ENCODE results near the gene CLASRP.
A peak's percentile ranks its signal among the peaks of the same experiment; 100 is the strongest.

Gene CLASRP

DNA sequence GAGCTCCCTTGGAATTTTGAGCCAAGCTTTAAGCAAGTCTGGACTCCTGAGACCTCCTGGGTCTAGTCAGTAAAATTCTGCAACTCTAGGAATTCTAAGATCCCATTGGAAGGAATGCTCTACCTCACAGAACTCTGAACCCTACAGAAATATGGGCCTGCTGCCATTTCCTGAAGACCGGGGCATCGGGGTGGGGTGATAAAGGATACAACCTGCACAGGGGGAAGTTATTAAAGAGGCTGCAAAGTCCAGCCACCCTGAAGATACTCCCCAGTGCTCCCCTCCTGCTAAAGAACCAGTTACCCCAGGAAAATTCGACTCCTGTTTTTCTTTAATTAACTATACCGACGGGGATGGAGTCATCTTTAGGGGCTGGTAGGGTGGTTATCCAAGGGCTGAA is 51.8 kb downstream of the CLASRP start:
- Histone ChIP-seq H3K9me3 (ENCODE audit: insufficient read depth, low read length) (no peaks in the 10 kb centered on the region), H3K27me3 (ENCODE audit: insufficient read depth, insufficient read length) (no peaks in the 10 kb centered on the region), H3K9ac (ENCODE audit: insufficient read length, low read depth) (no peak overlapping the region), H3K36me3 (ENCODE audit: insufficient read depth, insufficient read length, low read length) (peaks cover 40% of the 10 kb centered on the region), H3K4me3 (ENCODE audit: insufficient read length, low read depth) (no peak overlapping the region), H3K4me1 (ENCODE audit: insufficient read depth, insufficient read length) (peaks cover 7% of the 10 kb centered on the region)
- TF ChIP-seq ZNF274 (IDR thresholded peaks at IDR 0.05; ENCODE audit: low read depth, low read length) = no peak
- no peak for TF ChIP-seq YY1 (IDR thresholded peaks at IDR 0.05; ENCODE audit: insufficient read depth, insufficient read length)
- TF ChIP-seq SUZ12 (IDR thresholded peaks at IDR 0.05; ENCODE audit: extremely low read depth, insufficient read depth, insufficient read length) = no peak
- DNase-seq (ENCODE audit: low read depth, low spot score) = no peak

DNA sequence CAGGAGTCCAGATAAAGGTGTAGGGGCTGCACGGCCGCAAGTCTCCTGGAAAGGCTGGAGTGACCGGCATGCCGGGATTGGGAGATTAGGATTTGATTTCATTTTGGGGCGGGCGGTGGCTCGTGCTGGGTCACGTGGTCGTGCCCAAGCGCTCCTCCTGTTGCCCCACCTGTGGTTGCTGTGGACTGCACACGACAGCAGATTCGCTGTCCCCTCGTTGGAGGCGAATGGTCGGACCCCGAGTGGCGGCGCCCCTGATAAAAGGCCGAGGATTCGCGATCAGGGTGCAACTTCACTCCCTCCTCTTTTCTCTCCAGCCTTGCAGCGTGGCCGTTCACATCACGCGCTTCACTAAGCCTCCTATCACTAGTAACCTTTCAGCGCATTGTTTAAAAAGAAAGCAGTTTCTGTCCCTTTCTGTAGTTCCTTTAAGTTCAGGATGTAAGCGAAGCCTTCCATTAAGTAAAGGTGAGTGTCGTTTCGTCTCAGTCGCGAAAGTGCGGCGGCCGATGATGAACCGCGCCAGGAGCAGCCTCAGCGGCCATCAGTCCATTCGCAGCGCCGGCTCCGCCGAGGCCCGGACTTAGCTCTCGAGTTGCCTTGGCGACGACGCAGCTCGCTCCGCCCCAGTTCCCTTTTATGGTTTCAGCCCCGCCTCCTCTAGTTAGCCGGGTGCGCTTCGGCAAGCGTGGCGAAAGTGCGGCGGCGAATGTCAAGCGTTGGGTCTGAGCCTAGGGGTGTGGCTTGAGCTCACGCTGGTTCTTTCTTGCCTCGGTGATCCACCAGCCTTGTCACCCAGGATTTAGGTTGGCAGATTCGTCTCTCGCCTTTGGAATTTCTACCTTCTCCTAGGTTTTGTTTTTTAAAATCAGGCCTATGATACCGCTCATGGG is 52.4 kb downstream of the CLASRP start:
- no peak for TF ChIP-seq YY1 (IDR thresholded peaks at IDR 0.05; ENCODE audit: insufficient read depth, insufficient read length)
- no peak for TF ChIP-seq SUZ12 (IDR thresholded peaks at IDR 0.05; ENCODE audit: extremely low read depth, insufficient read depth, insufficient read length)
- no peak for TF ChIP-seq ZNF274 (IDR thresholded peaks at IDR 0.05; ENCODE audit: low read depth, low read length)
- peaks cover 7% of the 10 kb centered on the region for H3K4me1 ChIP-seq (ENCODE audit: insufficient read depth, insufficient read length)
- DNase-seq (ENCODE audit: low read depth, low spot score) = peak; percentile 96
- peak overlapping the region; percentile 86 for H3K9ac ChIP-seq (ENCODE audit: insufficient read length, low read depth)
- H3K9me3 ChIP-seq (ENCODE audit: insufficient read depth, low read length) = no peaks in the 10 kb centered on the region
- H3K36me3 ChIP-seq (ENCODE audit: insufficient read depth, insufficient read length, low read length) = peaks cover 43% of the 10 kb centered on the region
- peak overlapping the region; percentile 61 for H3K4me3 ChIP-seq (ENCODE audit: insufficient read length, low read depth)
- no peaks in the 10 kb centered on the region for H3K27me3 ChIP-seq (ENCODE audit: insufficient read depth, insufficient read length)

DNA sequence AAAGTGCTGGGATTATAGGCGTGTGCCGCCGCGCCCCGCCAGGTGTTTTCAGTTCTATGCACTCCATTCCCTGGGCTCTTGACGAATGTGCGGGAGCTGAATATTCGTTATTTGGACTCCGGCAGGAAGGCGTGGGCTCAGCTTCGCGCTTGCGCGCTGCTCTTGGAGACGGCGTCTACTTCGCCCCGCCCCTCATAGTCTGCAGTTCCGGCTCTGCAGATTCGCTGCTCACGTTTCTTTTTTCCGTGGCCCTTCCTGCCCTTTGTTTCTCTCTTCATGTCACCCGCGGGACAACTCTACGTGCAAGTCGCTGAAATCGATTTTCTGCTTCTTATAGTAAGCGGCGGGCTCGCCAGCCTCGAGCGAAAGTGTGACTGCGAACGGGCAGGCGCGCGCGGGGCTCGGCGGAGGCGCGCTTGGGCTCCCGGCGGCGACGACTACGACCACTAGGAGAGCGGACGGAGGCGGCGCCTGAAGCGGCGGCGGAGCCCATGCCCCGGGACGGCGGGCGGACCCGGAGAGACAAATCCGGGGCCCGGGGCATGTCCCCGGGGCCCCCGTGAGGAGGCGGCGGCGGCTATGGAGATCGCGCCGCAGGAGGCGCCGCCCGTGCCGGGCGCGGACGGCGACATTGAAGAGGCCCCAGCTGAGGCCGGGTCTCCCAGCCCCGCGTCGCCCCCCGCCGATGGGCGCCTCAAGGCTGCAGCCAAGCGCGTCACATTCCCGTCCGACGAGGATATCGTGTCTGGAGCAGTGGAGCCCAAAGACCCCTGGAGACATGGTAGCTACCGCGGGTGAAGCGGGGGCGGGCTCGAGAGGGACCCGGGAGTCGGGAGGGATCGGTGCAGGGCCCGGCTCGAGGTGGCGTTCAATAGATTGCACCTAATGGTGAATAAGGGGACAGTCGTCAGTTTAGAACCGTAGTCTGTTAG is 54.2 kb downstream of the CLASRP start, which contains the start of gene PPP1R37:
Gene PPP1R37 (plus strand): TSS at position 433 of the 932 bp plus-strand sequence. CDS start 147 bp downstream, at position 580.
- Histone ChIP-seq H3K9me3 (ENCODE audit: insufficient read depth, low read length) (no peaks in the 10 kb centered on the region), H3K36me3 (ENCODE audit: insufficient read depth, insufficient read length, low read length) (peaks cover 34% of the 10 kb centered on the region), H3K4me1 (ENCODE audit: insufficient read depth, insufficient read length) (peaks cover 18% of the 10 kb centered on the region), H3K9ac (ENCODE audit: insufficient read length, low read depth) (peak within 1 kb of the TSS; percentile 86), H3K4me3 (ENCODE audit: insufficient read length, low read depth) (peak within 1 kb of the TSS; percentile 92), H3K27me3 (ENCODE audit: insufficient read depth, insufficient read length) (no peaks in the 10 kb centered on the region)
- DNase-seq (ENCODE audit: low read depth, low spot score) = peak; percentile 90
- TF ChIP-seq SUZ12 (IDR thresholded peaks at IDR 0.05; ENCODE audit: extremely low read depth, insufficient read depth, insufficient read length) = no peak
- no peak for TF ChIP-seq ZNF274 (IDR thresholded peaks at IDR 0.05; ENCODE audit: low read depth, low read length)
- TF ChIP-seq YY1 (IDR thresholded peaks at IDR 0.05; ENCODE audit: insufficient read depth, insufficient read length) = no peak

DNA sequence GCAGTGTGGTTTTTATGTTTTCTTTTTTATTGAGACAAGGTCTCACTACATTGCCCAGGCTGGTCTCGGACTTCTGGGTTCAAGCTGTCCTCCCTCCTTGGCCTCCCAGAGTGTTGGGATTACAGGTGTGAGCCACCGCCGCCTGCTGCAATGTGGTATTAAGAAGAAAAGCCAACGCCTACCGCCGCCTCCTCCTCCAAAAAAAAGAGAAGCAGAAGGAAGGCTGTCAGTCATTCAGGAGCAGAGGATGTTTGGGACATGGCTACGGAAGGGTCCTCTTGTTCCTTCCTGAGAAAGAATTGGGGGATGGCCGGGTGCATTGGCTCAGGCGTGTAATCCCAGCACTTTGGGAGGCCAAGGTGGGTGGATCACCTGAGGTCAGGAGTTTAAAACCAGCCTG is 55.3 kb downstream of the CLASRP start:
- TF ChIP-seq ZNF274 (IDR thresholded peaks at IDR 0.05; ENCODE audit: low read depth, low read length) (no peak), YY1 (IDR thresholded peaks at IDR 0.05; ENCODE audit: insufficient read depth, insufficient read length) (no peak), SUZ12 (IDR thresholded peaks at IDR 0.05; ENCODE audit: extremely low read depth, insufficient read depth, insufficient read length) (no peak)
- peak overlapping the region; percentile 92 for H3K4me3 ChIP-seq (ENCODE audit: insufficient read length, low read depth)

DNA sequence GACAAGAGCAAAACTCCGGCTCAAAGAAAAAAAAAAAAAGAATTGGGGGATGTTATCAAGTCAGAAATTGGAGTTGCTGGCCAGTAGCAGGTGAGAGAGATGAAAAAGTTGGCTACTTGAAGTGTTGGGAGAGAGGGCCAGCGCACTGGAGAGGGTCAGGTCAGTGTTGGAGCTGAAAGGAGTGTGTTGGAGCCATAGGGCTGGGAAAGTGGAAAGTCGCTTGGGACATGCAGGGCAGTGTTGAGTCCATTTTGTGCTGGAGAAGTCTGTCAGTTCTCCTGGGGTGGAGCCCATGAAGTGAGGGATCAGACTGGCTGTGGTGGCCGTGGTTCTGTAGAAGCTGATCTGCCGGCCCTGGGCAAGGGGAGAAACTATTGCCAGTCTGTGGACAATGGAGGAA is 55.9 kb downstream of the CLASRP start:
- TF ChIP-seq YY1 (IDR thresholded peaks at IDR 0.05; ENCODE audit: insufficient read depth, insufficient read length) (no peak), SUZ12 (IDR thresholded peaks at IDR 0.05; ENCODE audit: extremely low read depth, insufficient read depth, insufficient read length) (no peak), ZNF274 (IDR thresholded peaks at IDR 0.05; ENCODE audit: low read depth, low read length) (no peak)
- Histone ChIP-seq H3K4me1 (ENCODE audit: insufficient read depth, insufficient read length) (peaks cover 27% of the 10 kb centered on the region), H3K4me3 (ENCODE audit: insufficient read length, low read depth) (no peak overlapping the region), H3K36me3 (ENCODE audit: insufficient read depth, insufficient read length, low read length) (peaks cover 35% of the 10 kb centered on the region), H3K9ac (ENCODE audit: insufficient read length, low read depth) (no peak overlapping the region), H3K9me3 (ENCODE audit: insufficient read depth, low read length) (no peaks in the 10 kb centered on the region), H3K27me3 (ENCODE audit: insufficient read depth, insufficient read length) (no peaks in the 10 kb centered on the region)
- no peak for DNase-seq (ENCODE audit: low read depth, low spot score)

More for the DNA sequence above, 55.3 kb downstream of the CLASRP start:
- peak overlapping the region; percentile 86 for H3K9ac ChIP-seq (ENCODE audit: insufficient read length, low read depth)
- peaks cover 27% of the 10 kb centered on the region for H3K4me1 ChIP-seq (ENCODE audit: insufficient read depth, insufficient read length)
- H3K36me3 ChIP-seq (ENCODE audit: insufficient read depth, insufficient read length, low read length) = peaks cover 30% of the 10 kb centered on the region
- H3K27me3 ChIP-seq (ENCODE audit: insufficient read depth, insufficient read length) = no peaks in the 10 kb centered on the region
- no peak for DNase-seq (ENCODE audit: low read depth, low spot score)
- no peaks in the 10 kb centered on the region for H3K9me3 ChIP-seq (ENCODE audit: insufficient read depth, low read length)

DNA sequence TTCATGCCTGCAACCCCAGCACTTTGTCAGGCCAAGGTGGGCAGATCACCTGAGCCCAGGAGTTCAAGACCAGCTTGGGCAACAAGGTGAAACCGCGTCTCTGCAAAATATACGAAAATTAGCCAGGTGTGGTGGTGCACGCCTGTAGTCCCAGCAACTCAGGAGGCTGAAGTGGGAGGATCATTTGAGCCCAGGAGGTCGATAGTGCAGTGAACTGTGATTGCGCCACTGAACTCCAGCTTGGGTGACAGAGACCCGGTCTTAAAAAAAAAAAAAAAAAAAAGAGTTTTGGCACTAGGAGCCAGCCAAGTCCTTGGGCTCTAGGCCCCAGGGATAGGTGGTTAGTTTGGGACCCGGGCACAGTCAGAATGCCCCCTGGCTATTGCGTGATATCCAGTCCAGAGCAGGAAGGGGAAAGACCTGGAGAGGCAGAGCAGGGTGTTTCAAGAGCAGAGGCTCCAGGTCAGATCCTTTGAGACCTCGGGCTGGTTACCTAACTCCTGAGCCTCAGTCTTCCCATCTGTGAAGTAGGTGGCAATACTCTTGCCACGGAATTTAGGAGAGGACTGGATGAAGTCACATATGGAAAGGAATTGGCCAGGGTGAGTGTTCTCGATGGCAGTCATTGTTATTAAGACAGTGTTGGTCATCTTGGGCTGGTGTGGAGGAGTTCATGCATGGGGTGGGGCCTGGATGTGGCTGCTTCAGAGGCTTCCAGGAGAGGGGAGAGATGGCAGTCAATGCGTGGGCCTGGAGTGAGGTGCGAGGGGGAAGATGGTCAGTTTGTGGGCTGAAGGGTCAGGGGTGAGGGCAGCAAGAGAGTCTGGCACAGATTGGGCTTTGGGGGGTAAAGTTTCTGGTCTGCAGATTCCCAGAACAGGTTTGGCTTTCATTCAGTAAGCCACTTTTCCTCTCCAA is 56.9 kb downstream of the CLASRP start:
- peaks cover 36% of the 10 kb centered on the region for H3K36me3 ChIP-seq (ENCODE audit: insufficient read depth, insufficient read length, low read length)
- H3K4me3 ChIP-seq (ENCODE audit: insufficient read length, low read depth) = no peak overlapping the region
- no peak for DNase-seq (ENCODE audit: low read depth, low spot score)
- H3K27me3 ChIP-seq (ENCODE audit: insufficient read depth, insufficient read length) = no peaks in the 10 kb centered on the region
- no peak for TF ChIP-seq SUZ12 (IDR thresholded peaks at IDR 0.05; ENCODE audit: extremely low read depth, insufficient read depth, insufficient read length)
- TF ChIP-seq ZNF274 (IDR thresholded peaks at IDR 0.05; ENCODE audit: low read depth, low read length) = no peak
- TF ChIP-seq YY1 (IDR thresholded peaks at IDR 0.05; ENCODE audit: insufficient read depth, insufficient read length) = no peak
- no peak overlapping the region for H3K9ac ChIP-seq (ENCODE audit: insufficient read length, low read depth)
- H3K4me1 ChIP-seq (ENCODE audit: insufficient read depth, insufficient read length) = peaks cover 25% of the 10 kb centered on the region
- H3K9me3 ChIP-seq (ENCODE audit: insufficient read depth, low read length) = no peaks in the 10 kb centered on the region

Measured in NT2/D1 (cell line).